IPS DF 6.9 (cell line): ENCODE data around the gene KCNE4.

Experiments
- DNase-seq: peaks from one replicate; pipeline ENCODE4 v3.0.0-alpha.2; 2013; ENCODE audit warnings: low read depth, low spot score
- H3K27ac ChIP-seq: one replicate; pipeline ENCODE4 v1.5.1; 2013; ENCODE audit warnings: low read length, control low read depth
- H3K27me3 ChIP-seq: 2 replicates; pipeline ENCODE4 v1.6.1; 2013; ENCODE audit warnings: mild to moderate bottlenecking, low read length; ENCODE audit not compliant: control insufficient read depth, insufficient read depth
- H3K36me3 ChIP-seq: 2 replicates; pipeline ENCODE4 v1.6.1; 2013; ENCODE audit warnings: low read length; ENCODE audit not compliant: control insufficient read depth, insufficient read depth
- H3K4me1 ChIP-seq: 2 replicates; pipeline ENCODE4 v1.6.1; 2013; ENCODE audit warnings: low read length; ENCODE audit not compliant: control insufficient read depth, insufficient read depth
- H3K4me3 ChIP-seq: 2 replicates; pipeline ENCODE4 v1.5.1; 2013; ENCODE audit warnings: mild to moderate bottlenecking, low read length
- H3K9me3 ChIP-seq: 2 replicates; pipeline ENCODE4 v1.6.1; 2013; ENCODE audit warnings: low read length, inconsistent platforms; ENCODE audit not compliant: control insufficient read depth, insufficient read depth
- WGBS: extraction: QIAGEN DNeasy Blood & Tissue Kit; methylation state at CpG from one replicate; pipeline ENCODE4 v1.1.7; 2013; ENCODE audit warnings: mixed read lengths, missing lambda C conversion rate; ENCODE audit not compliant: insufficient read length, insufficient coverage; 5-methylcytosine and 5-hydroxymethylcytosine counted together

Gene KCNE4

GRCh38 chr2:223083402-223084070, 31.5 kb downstream of the KCNE4 start:
- Histone ChIP-seq H3K9me3 (no peaks in the 10 kb centered on the region), H3K4me1 (no peaks in the 10 kb centered on the region), H3K36me3 (no peaks in the 10 kb centered on the region), H3K27ac (no peak overlapping the region), H3K27me3 (no peaks in the 10 kb centered on the region), H3K4me3 (no peak overlapping the region)
- no peak for DNase-seq
- no CpG with 5 or more reads among the region's 7 CpGs for WGBS

- no CpG with 5 or more reads among the region's 2 CpGs for WGBS
- H3K27me3 ChIP-seq: no peaks in the 10 kb centered on the region
- H3K27ac ChIP-seq: no peak overlapping the region
- H3K4me1 ChIP-seq: no peaks in the 10 kb centered on the region
- H3K4me3 ChIP-seq: no peak overlapping the region
- no peaks in the 10 kb centered on the region for H3K9me3 ChIP-seq
- no peaks in the 10 kb centered on the region for H3K36me3 ChIP-seq
- DNase-seq: no peak
Measured at GRCh38 chr2:223084873-223085272, 32.9 kb downstream of the KCNE4 start.

- no peak for DNase-seq
- Histone ChIP-seq H3K27me3 (no peaks in the 10 kb centered on the region), H3K36me3 (no peaks in the 10 kb centered on the region), H3K9me3 (no peaks in the 10 kb centered on the region), H3K4me1 (no peaks in the 10 kb centered on the region), H3K4me3 (no peak overlapping the region), H3K27ac (no peak overlapping the region)
- no CpG with 5 or more reads among the region's 13 CpGs for WGBS
Measured at GRCh38 chr2:223086370-223086981, 34.5 kb downstream of the KCNE4 start.

- H3K27me3 ChIP-seq: no peaks in the 10 kb centered on the region
- no peak for DNase-seq
- H3K9me3 ChIP-seq: no peaks in the 10 kb centered on the region
- no CpG with 5 or more reads among the region's 5 CpGs for WGBS
- no peak overlapping the region for H3K27ac ChIP-seq
- no peaks in the 10 kb centered on the region for H3K36me3 ChIP-seq
- no peak overlapping the region for H3K4me3 ChIP-seq
- H3K4me1 ChIP-seq: no peaks in the 10 kb centered on the region
Measured at GRCh38 chr2:223087466-223087865, 35.5 kb downstream of the KCNE4 start.

GRCh38 chr2:223088866-223089265, 36.9 kb downstream of the KCNE4 start:
- Histone ChIP-seq H3K27ac (no peak overlapping the region), H3K9me3 (no peaks in the 10 kb centered on the region), H3K4me3 (no peak overlapping the region), H3K4me1 (peaks cover 2% of the 10 kb centered on the region; the same call in 1 of the 2 replicates), H3K27me3 (no peaks in the 10 kb centered on the region), H3K36me3 (no peaks in the 10 kb centered on the region)
- no CpG with 5 or more reads among the region's 3 CpGs for WGBS
- no peak for DNase-seq

- Histone ChIP-seq H3K27me3 (no peaks in the 10 kb centered on the region), H3K9me3 (no peaks in the 10 kb centered on the region), H3K27ac (no peak overlapping the region), H3K4me3 (no peak overlapping the region), H3K36me3 (no peaks in the 10 kb centered on the region), H3K4me1 (peaks cover 2% of the 10 kb centered on the region; the same call in 1 of the 2 replicates)
- WGBS: no CpG with 5 or more reads among the region's 5 CpGs
- no peak for DNase-seq
Measured at GRCh38 chr2:223090039-223090438, 38.0 kb downstream of the KCNE4 start.

- no peak overlapping the region for H3K27ac ChIP-seq
Measured at GRCh38 chr2:223090540-223091235, 38.7 kb downstream of the KCNE4 start.

GRCh38 chr2:223092667-223093066, 40.7 kb downstream of the KCNE4 start:
- Histone ChIP-seq H3K27ac (no peak overlapping the region), H3K27me3 (no peaks in the 10 kb centered on the region), H3K36me3 (no peaks in the 10 kb centered on the region), H3K4me1 (peaks cover 2% of the 10 kb centered on the region; the same call in 1 of the 2 replicates), H3K9me3 (no peaks in the 10 kb centered on the region), H3K4me3 (no peak overlapping the region)
- DNase-seq: no peak
- WGBS: no CpG with 5 or more reads among the region's 4 CpGs

More at GRCh38 chr2:223090540-223091235, 38.7 kb downstream of the KCNE4 start:
- H3K36me3 ChIP-seq: no peaks in the 10 kb centered on the region
- WGBS: no CpG with 5 or more reads among the region's 1 CpG
- no peak for DNase-seq
- H3K4me1 ChIP-seq: peaks cover 2% of the 10 kb centered on the region; the same call in 1 of the 2 replicates
- H3K9me3 ChIP-seq: no peaks in the 10 kb centered on the region
- H3K4me3 ChIP-seq: no peak overlapping the region
- H3K27me3 ChIP-seq: no peaks in the 10 kb centered on the region

GRCh38 chr2:223093436-223094241, 41.6 kb downstream of the KCNE4 start:
- no peak for DNase-seq

GRCh38 chr2:223095207-223095606, 43.2 kb downstream of the KCNE4 start:
- H3K27ac ChIP-seq: no peak overlapping the region
- WGBS: no CpG with 5 or more reads among the region's 1 CpG
- peaks cover 2% of the 10 kb centered on the region; the same call in 1 of the 2 replicates for H3K4me1 ChIP-seq
- no peaks in the 10 kb centered on the region for H3K27me3 ChIP-seq
- no peaks in the 10 kb centered on the region for H3K36me3 ChIP-seq
- no peak for DNase-seq
- H3K4me3 ChIP-seq: no peak overlapping the region
- H3K9me3 ChIP-seq: no peaks in the 10 kb centered on the region

More at GRCh38 chr2:223093436-223094241, 41.6 kb downstream of the KCNE4 start:
- WGBS: no CpG with 5 or more reads among the region's 7 CpGs
- no peaks in the 10 kb centered on the region for H3K27me3 ChIP-seq
- no peak overlapping the region for H3K4me3 ChIP-seq
- peaks cover 2% of the 10 kb centered on the region; the same call in 1 of the 2 replicates for H3K4me1 ChIP-seq
- no peaks in the 10 kb centered on the region for H3K36me3 ChIP-seq
- no peaks in the 10 kb centered on the region for H3K9me3 ChIP-seq
- H3K27ac ChIP-seq: no peak overlapping the region
